Measurements from ENCODE around the gene IGLON5. TPM values are rescaled to one million over a fixed set of nuclear protein-coding genes. Genes with fewer than 3 reads are reported as not detected.

The IGLON5 gene
- total RNA-seq, 2 experiments from 2014 or later: 0.07 to 0.24 TPM

- peaks cover 20% of the 10 kb centered on the region for H3K36me3 Mint-ChIP-seq
- no peak for DNase-seq
- H3K27me3 Mint-ChIP-seq: no peaks in the 10 kb centered on the region
- POLR2A ChIA-PET: interaction anchor here (1.1 to 1.5 kb wide), 2 partner anchors 12 to 23 kb away, joined by 3 to 6 read pairs; partner anchors contain the start of gene ETFB
- intact Hi-C loops (cut with micrococcal nuclease): no loop called here
- no peak overlapping the region for H3K27ac Mint-ChIP-seq
- H3K4me1 Mint-ChIP-seq (ENCODE audit: low read depth): peaks cover 15% of the 10 kb centered on the region
- no peaks in the 10 kb centered on the region for H3K9me3 Mint-ChIP-seq
- CTCF ChIA-PET: interaction anchor here (1.0 kb wide), 2 partner anchors 51 to 65 kb away, joined by 4 read pairs; no protein-coding TSS in a partner anchor
- H3K4me3 Mint-ChIP-seq: no peak overlapping the region
Observed at GRCh38 chr19:51342631-51343569, 31.5 kb downstream of the IGLON5 start.

GRCh38 chr19:51345076-51345620, 33.7 kb downstream of the IGLON5 start:
- peaks cover 4% of the 10 kb centered on the region for H3K4me1 Mint-ChIP-seq (ENCODE audit: low read depth)
- intact Hi-C loops (cut with micrococcal nuclease): no loop called here
- H3K27ac Mint-ChIP-seq: no peak overlapping the region
- H3K9me3 Mint-ChIP-seq: no peaks in the 10 kb centered on the region
- peaks cover 24% of the 10 kb centered on the region for H3K36me3 Mint-ChIP-seq
- no peak overlapping the region for H3K4me3 Mint-ChIP-seq
- POLR2A ChIA-PET: no interaction called here
- no peaks in the 10 kb centered on the region for H3K27me3 Mint-ChIP-seq
- CTCF ChIA-PET: no interaction called here
- no peak for DNase-seq

- CTCF ChIA-PET: no interaction called here
- no peak for DNase-seq
- H3K9me3 Mint-ChIP-seq: no peaks in the 10 kb centered on the region
Observed at GRCh38 chr19:51346742-51347141, 35.3 kb downstream of the IGLON5 start.

GRCh38 chr19:51347209-51347928, 35.9 kb downstream of the IGLON5 start:
- CTCF ChIA-PET: interaction anchor here (0.6 to 1.4 kb wide), 3 partner anchors 8 to 329 kb away, joined by 3 to 5 read pairs (median 3); no protein-coding TSS in a partner anchor
- no peaks in the 10 kb centered on the region for H3K9me3 Mint-ChIP-seq

More at GRCh38 chr19:51346742-51347141, 35.3 kb downstream of the IGLON5 start:
- Mint-ChIP-seq H3K4me3 (no peak overlapping the region), H3K4me1 (ENCODE audit: low read depth) (no peaks in the 10 kb centered on the region), H3K36me3 (peaks cover 35% of the 10 kb centered on the region), H3K27ac (no peak overlapping the region), H3K27me3 (no peaks in the 10 kb centered on the region)
- POLR2A ChIA-PET: no interaction called here
- intact Hi-C loops (cut with micrococcal nuclease): no loop called here

GRCh38 chr19:51351266-51351990, 40.0 kb downstream of the IGLON5 start:
- H3K27ac Mint-ChIP-seq: no peak overlapping the region

More at GRCh38 chr19:51347209-51347928, 35.9 kb downstream of the IGLON5 start:
- POLR2A ChIA-PET: no interaction called here
- H3K36me3 Mint-ChIP-seq: peaks cover 42% of the 10 kb centered on the region
- H3K27me3 Mint-ChIP-seq: no peaks in the 10 kb centered on the region
- intact Hi-C loops (cut with micrococcal nuclease): no loop called here
- DNase-seq: no peak
- H3K27ac Mint-ChIP-seq: no peak overlapping the region
- no peak overlapping the region for H3K4me3 Mint-ChIP-seq
- no peaks in the 10 kb centered on the region for H3K4me1 Mint-ChIP-seq (ENCODE audit: low read depth)

GRCh38 chr19:51352783-51353360, 41.4 kb downstream of the IGLON5 start:
- peaks cover 21% of the 10 kb centered on the region for H3K4me1 Mint-ChIP-seq (ENCODE audit: low read depth)
- ChIA-PET POLR2A (no interaction called here), CTCF (no interaction called here)
- H3K27ac Mint-ChIP-seq: no peak overlapping the region
- DNase-seq: no peak
- no peaks in the 10 kb centered on the region for H3K27me3 Mint-ChIP-seq
- H3K9me3 Mint-ChIP-seq: no peaks in the 10 kb centered on the region
- intact Hi-C loops (cut with micrococcal nuclease): no loop called here
- H3K4me3 Mint-ChIP-seq: no peak overlapping the region
- H3K36me3 Mint-ChIP-seq: peaks cover 40% of the 10 kb centered on the region

More at GRCh38 chr19:51351266-51351990, 40.0 kb downstream of the IGLON5 start:
- no peaks in the 10 kb centered on the region for H3K27me3 Mint-ChIP-seq
- no peaks in the 10 kb centered on the region for H3K9me3 Mint-ChIP-seq
- H3K4me3 Mint-ChIP-seq: no peak overlapping the region
- ChIA-PET POLR2A (interaction anchor here (1.5 kb wide), 1 partner anchor 12 kb away, joined by 3 read pairs; no protein-coding TSS in a partner anchor), CTCF (interaction anchor here (0.6 to 0.8 kb wide), 2 partner anchors 90 to 299 kb away, joined by 3 read pairs; no protein-coding TSS in a partner anchor)
- intact Hi-C loops (cut with micrococcal nuclease): no loop called here
- no peak for DNase-seq
- H3K36me3 Mint-ChIP-seq: peaks cover 43% of the 10 kb centered on the region
- H3K4me1 Mint-ChIP-seq (ENCODE audit: low read depth): peaks cover 17% of the 10 kb centered on the region

- Mint-ChIP-seq H3K36me3 (peaks cover 38% of the 10 kb centered on the region), H3K4me3 (no peak overlapping the region), H3K4me1 (ENCODE audit: low read depth) (peaks cover 27% of the 10 kb centered on the region), H3K27me3 (no peaks in the 10 kb centered on the region), H3K9me3 (no peaks in the 10 kb centered on the region), H3K27ac (peak overlapping the region; percentile 88)
- ChIA-PET POLR2A (interaction anchor here (0.8 to 1.2 kb wide), 2 partner anchors 11 to 13 kb away, joined by 3 read pairs; no protein-coding TSS in a partner anchor), CTCF (interaction anchor here (1.2 to 1.6 kb wide), 2 partner anchors 11 to 44 kb away, joined by 4 to 5 read pairs; no protein-coding TSS in a partner anchor)
- intact Hi-C loops (cut with micrococcal nuclease): no loop called here
- DNase-seq: no peak
Observed at GRCh38 chr19:51354103-51354741, 42.8 kb downstream of the IGLON5 start.

GRCh38 chr19:51354742-51355148, 43.3 kb downstream of the IGLON5 start:
- no peak overlapping the region for H3K4me3 Mint-ChIP-seq
- H3K27ac Mint-ChIP-seq: peak overlapping the region; percentile 88
- DNase-seq: peak; percentile 58
- intact Hi-C loops (cut with micrococcal nuclease): no loop called here
- H3K9me3 Mint-ChIP-seq: no peaks in the 10 kb centered on the region
- no peaks in the 10 kb centered on the region for H3K27me3 Mint-ChIP-seq
- H3K4me1 Mint-ChIP-seq (ENCODE audit: low read depth): peaks cover 32% of the 10 kb centered on the region
- CTCF ChIA-PET: interaction anchor here (1.2 to 1.6 kb wide), 2 partner anchors 11 to 44 kb away, joined by 4 to 5 read pairs; no protein-coding TSS in a partner anchor
- POLR2A ChIA-PET: interaction anchor here (0.8 to 1.2 kb wide), 2 partner anchors 11 to 14 kb away, joined by 3 read pairs; no protein-coding TSS in a partner anchor
- peaks cover 38% of the 10 kb centered on the region for H3K36me3 Mint-ChIP-seq

GRCh38 chr19:51356159-51356801, 44.8 kb downstream of the IGLON5 start:
- H3K4me3 Mint-ChIP-seq: no peak overlapping the region
- H3K9me3 Mint-ChIP-seq: no peaks in the 10 kb centered on the region
- intact Hi-C loops (cut with micrococcal nuclease): no loop called here
- no peak for DNase-seq
- ChIA-PET CTCF (no interaction called here), POLR2A (no interaction called here)
- no peak overlapping the region for H3K27ac Mint-ChIP-seq
- H3K36me3 Mint-ChIP-seq: peaks cover 26% of the 10 kb centered on the region
- peaks cover 38% of the 10 kb centered on the region for H3K4me1 Mint-ChIP-seq (ENCODE audit: low read depth)
- H3K27me3 Mint-ChIP-seq: no peaks in the 10 kb centered on the region

GRCh38 chr19:51357952-51358351, 46.5 kb downstream of the IGLON5 start:
- intact Hi-C loops (cut with micrococcal nuclease): no loop called here
- H3K4me3 Mint-ChIP-seq: no peak overlapping the region
- no peak overlapping the region for H3K27ac Mint-ChIP-seq
- no peaks in the 10 kb centered on the region for H3K27me3 Mint-ChIP-seq
- CTCF ChIA-PET: no interaction called here
- no peaks in the 10 kb centered on the region for H3K9me3 Mint-ChIP-seq
- POLR2A ChIA-PET: no interaction called here
- no peak for DNase-seq
- H3K4me1 Mint-ChIP-seq (ENCODE audit: low read depth): peaks cover 45% of the 10 kb centered on the region
- H3K36me3 Mint-ChIP-seq: peaks cover 17% of the 10 kb centered on the region

All from activated CD4-positive, alpha-beta memory T cell treated with anti-CD3 and anti-CD28 coated beads for 36 hours (primary cell).